HG03432 (cell line): ENCODE results near the gene PPM1F.
A peak's percentile ranks its signal among the peaks of the same experiment; 100 is the strongest.

Experiments
- ATAC-seq: cut with Tn5 transposase; IDR thresholded peaks from one replicate; pipeline ENCODE4 v1.9.1; 2021; ENCODE audit warnings: mild to moderate bottlenecking, moderate library complexity; ENCODE audit not compliant: unreplicated experiment

PPM1F gene

DNA sequence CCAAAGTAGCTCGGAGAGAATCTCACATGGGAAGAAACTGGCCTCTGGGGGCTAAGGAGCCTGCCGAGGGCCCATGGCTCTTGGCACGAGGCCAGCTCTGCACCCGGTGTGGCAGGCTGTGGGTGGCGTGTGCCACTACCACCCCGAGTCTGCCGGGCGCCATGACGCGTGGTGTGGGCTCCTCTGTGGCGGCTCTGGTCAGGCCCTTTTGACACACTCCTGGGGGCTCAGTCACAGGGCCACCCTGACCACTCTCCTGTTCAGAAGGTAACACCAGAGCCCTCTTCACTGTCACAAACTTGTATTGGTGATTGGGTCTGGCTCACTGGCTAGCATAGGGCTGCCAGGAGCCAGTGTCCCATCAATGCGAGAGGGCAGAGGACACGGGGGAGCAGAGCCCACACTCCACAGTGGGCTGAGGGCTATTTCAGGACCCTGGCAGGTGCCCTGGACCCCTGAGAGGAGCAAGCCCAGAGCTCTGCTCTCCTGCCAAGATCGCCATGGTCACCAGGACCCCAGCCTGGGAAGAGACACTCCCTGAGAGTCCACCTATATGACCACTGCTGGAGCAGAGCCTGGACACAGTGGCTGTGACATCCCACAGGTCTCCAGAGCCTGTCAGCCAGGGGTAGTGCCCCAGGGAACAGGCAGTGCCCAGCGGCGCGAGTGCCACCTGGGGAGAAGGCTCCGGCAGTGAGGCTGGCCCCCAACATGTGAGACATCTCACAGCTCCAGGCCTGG, 8.6 kb upstream of the PPM1F start:
- ATAC-seq: no peak

DNA sequence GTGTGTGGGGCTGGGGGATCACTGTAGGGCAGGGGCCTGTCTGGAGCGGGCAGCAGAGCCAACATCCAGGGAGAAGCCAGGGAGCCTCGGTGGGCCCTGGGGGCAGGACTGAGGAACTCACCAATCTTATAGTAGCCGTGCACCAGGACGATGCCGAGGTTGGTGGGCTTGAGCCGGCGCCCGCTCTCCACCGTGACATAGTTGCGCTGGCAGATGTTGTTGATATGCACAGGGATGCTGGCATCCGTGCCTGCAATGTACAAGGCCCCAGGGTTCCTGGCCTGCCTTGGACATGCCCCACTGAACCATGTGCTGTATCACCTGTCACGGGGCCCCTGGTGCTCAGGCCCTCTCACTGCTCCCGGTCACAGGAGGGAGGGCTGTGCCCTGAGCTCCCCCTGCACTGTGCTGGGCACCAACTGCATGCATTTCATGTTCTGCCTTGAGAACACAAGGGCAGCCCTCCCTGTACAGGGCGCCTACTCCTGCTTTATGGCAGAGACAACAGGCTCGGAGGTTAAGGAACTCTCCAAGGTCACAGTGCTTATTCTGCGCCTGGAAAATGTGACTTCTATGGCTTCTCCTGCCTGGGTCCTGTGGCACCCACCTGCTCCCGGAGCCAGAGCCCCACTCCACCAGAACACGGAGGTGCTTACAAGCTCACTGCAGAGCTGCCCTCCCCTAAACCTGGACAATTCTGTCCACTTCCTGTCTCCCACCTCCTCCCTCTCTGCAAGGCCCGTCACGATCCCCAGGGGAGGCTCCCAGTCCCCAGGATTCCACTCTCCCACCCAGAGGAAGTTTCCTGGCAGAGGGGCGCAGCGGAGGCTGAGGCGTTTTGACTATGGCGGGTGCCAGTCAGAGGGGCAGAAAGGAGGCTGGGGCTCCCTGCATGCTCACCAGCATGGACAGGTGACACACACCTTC, 7.8 kb upstream of the PPM1F start:
- no peak for ATAC-seq

DNA sequence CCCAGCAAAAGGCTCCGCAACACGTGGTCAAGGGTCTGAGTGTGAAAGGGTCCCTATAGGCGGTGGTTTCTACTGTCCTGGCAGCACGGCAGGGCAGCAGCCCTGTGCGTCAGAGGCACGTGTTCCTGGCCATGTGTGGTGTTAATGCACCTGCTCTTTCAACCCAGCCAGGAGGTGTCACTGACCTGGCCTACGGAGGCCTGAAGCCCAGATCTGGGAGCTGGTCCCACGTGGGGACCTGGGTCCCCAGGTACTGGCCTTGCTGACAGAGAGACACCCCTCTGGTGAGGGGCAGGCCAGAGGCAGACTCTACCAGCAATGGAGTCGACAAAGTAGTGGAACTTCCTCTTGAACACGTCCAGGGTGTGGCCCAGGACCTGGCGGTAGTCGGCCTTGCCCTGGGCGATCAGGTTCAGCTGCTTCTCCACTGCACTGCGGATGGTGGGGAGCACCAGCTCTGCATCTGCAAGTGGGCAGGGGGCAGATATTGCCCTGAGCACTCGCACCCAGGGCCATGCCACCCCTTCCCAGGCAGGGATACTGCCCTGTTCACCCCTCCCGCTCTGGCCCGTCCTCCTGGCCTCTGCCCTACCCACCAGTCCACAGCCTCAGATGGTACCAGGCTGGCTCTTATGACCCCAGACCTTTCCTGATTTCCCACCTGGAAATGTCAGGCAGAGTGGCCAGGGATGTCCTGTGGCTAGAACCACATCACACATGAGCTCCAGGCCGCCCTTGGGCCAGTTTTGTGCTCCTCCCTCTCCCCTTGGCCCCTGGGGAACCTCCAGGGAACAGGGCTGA, 6.8 kb upstream of the PPM1F start:
- no peak for ATAC-seq

DNA sequence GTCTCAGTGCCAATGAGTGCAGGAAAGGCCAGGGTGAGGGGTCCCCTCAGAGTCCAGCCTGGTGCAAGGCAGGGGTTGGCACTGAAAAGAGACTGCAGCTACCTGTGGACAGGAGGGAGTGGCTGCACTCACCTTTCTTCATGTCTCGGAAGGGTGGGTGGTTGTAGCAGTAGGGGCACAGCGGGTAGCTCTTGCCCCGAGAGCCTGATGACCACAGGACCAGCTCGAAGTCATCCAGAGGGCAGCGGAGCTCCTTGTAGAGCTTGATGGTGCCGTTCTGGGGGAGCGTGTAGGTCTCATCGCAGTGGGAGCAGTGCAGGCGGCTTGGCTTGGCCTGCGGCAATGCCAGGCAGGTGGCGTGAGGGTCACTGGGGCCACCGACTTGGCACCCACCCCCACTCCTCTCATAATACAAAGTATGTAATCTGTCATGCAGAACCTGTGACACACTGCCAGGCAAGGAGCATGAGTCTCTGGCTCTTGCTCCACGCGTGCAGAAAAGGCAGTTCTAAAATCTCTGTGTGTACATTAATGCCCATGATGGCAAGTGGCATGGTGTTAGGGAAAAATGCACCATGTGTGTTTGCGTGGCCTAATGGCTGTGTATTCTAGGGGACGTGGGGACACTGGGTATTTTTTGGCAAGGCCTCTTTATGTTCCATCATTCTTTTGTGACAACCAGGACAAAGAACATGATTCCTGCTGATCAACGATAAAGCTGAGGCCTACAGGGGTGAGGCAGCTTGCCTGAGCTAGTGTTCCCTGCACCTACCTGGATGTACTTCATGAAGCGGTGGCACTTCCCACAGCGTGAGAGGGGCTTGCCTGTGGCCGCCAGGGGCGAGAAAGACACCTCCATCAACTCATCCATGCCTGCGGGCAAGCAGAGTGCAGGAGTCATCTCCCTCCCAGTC, 6.0 kb upstream of the PPM1F start:
- no peak for ATAC-seq

DNA sequence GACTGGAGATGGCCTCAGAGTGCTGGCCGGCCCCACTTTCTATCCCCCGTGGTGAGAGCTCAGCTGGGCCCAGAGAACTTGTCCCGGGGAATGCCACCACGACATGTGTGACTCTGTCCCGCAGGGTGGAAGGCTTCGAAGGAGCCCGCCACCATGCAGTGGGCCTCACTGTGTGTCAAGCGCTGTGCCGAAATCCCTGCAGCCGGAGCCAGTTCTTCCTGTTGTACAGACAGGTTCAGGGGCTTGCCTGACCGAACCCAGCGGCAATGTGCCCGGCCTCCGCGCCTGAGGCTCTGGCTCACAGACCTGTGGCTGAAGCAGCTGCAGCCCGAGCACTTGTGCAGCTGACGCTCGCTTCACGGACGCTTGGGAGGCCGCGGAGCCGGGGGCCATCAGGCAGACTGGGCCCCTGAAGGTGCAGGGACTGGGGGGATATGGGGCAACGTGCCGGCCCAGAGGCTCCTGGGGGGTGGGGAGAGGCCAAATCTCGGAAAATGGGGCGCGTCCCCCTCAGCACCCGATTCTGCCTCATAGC, 650 bp downstream of the PPM1F start:
- peak; percentile 40 for ATAC-seq

DNA sequence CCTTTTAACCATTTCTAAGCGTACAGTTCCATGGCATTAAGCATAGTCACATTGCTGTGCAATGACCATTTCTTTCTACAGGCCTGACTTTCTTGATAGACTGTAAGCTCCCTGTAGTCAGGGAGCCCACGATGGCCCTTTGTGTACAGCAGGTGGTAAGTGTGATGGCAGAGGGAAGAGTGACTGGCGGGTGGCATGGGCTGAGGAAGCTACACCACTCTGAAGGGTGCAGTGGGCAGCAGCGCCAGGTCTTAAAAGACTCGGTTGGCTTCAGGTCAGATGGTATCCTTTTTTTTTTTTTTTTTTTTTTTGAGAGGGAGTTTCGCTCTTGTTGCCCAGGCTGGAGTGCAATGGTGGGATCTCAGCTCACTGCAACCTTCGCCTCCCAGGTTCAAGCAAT, 1.6 kb downstream of the PPM1F start:
- ATAC-seq: no peak

DNA sequence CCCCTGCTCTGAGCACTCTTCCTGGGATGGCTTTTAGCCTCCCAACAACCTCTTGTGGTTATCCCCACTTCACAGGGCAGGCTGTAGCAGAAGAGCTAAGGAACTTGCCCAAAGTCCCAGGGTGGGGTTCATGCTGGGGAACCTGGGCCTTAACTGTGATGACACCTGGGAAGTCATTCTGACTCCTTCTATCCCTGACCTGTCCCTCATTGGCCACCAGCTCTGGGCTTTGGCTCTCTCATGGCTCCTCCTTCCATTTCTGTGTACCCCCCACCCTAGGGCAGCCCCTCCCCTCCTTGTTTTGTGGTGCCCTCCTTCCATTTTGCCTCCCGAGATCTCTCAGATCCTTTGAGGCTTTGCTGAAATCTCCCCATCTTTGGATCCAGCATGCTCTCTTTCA, 2.7 kb downstream of the PPM1F start:
- ATAC-seq: no peak

DNA sequence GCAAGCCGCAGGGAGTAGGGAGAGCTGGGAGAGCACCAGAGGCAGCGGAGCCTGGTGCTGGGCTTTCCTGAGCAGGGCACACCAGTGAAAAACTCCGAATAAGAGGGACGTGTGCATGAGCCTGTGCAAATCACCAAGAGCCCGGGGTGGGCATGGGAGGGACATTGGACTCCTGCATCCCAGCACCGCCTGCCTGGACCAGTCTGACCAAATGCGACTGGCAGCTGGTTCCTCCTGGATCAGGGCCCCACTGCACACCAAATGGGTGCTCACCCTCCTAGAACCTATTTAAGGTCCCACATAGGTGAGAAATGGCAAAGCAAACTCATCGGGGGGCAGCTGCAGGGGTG, 3.1 kb downstream of the PPM1F start:
- ATAC-seq: no peak

DNA sequence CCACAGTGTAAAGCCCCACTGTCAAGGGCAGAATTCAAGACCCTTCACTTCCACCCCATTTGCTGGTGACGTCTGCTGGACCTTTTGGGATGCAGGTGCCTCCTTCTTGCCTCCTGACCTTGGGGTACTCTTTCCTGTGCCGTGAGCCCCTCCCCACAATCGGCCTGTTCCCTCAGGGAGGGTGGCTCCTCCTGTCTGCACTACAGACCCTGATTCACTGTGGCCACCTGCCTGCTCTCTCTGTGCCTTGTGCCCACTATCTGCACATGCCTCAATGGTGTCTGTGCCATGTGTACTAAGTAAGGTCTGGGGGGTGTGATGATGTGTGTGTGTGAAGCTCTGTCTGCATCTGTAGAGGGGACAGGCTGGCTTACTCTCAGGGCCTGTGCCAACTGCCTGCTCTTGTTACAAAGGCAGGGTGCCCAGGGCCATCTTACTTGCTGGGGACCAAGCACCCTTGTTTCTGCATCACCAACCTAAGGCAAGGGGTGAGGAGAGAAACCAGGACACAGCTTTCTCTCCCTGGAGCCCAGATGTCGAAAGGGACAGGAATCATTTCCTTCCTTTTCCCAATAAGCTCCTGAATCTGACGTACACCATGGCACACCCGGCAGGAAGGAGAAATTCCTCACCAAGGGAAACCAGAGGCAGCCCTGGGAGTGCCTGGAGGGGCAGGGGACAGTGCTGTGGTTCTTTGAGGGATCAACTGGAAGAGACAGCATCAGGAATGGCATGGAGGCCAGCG, 3.7 kb downstream of the PPM1F start:
- ATAC-seq: no peak

DNA sequence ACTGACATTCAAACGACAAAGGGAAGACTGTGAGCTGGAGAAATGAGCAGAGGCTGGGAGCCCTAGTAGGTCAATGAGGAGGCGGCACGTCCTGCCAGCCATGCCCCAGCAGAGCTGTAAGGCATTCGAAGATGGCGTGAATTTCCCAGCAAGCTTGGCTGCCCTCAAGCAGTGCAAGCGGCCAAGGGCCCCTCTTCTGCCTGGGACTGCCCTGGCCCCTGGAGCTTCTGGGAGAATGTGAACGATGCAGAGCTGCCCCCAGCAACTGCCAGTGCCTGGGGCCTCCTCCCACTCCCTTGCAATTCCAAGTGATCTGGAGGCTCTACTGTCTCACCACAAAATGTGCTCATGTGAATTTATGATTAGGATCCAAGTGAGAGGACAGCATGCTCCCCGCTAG, 4.3 kb downstream of the PPM1F start:
- no peak for ATAC-seq

DNA sequence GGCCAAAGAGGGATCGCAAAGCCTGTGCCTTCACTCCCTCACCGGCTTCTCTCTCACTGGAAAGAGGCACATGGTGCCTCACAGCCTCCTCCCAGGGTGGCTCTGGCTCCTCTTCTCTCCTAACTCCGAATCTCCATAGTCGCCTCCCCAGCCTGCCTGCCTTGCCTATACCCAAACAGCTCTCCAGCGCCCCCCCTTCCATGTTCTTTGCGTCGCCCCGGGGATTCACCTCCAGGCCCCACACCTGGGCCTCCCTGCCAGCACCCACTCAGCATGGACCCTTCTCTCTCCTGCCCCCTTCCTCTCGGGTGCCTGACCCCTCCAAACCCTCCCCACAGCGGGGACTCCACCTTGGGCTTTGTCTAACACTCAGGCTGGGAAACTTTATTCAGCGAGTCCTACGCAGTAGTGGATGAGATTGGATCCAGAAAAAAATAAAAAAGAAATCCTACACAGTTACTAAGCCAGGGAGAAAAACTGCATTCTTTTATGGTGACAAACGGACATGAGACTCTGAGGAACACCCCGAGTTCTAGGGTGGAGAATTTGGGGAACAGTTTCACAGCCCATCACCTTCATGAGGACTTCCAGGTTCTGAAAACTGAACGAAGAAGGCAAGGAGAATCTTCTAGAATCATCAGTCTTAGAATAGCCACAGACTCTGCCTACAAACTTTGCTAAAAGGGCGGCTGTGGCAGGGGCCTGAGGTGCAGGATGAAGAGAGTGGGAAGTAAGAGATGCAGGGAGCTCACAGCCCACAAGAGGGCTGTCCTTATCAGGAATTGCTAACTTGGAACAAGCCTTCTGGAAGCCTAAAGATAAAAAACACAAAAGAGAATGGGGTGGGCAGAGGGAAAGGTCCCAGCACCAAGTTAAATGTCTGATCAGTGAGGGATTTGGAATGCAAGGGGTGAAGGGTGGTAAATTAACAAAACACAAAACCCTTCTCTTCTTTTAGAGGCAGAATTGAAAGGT, 5.3 kb downstream of the PPM1F start:
- no peak for ATAC-seq

DNA sequence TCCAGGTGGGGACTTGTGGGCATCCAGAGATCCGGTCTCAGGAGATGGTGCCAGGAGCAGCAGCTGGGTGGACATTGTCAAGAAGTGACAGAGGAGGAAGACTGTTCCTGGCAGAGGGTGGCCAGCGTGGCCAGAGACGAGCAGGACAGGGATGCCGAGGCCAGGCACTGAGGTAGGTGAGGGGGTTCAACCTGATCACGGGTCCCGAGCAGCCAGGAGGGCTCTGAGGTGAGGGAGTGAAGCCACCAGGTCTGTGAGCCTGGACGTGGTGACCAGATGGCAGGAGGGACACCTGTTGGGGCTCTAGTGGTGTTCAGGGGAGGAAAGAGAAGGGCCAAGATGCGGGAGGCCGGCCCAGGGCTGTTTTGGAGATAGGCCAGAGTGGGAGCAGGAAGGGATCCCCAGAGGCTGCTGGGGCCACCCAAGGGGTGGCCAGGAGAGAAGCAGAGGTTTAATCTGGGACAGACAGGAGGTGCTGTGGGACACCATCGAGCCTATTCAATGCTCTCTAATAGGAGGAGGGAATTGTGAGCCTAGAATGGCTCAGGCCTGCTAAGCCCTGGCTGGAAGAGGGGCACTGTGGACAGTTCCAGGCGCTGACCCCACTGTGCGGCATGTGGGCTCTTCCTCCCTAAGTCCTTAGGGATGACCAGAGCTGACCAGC, 6.3 kb downstream of the PPM1F start:
- ATAC-seq: no peak

DNA sequence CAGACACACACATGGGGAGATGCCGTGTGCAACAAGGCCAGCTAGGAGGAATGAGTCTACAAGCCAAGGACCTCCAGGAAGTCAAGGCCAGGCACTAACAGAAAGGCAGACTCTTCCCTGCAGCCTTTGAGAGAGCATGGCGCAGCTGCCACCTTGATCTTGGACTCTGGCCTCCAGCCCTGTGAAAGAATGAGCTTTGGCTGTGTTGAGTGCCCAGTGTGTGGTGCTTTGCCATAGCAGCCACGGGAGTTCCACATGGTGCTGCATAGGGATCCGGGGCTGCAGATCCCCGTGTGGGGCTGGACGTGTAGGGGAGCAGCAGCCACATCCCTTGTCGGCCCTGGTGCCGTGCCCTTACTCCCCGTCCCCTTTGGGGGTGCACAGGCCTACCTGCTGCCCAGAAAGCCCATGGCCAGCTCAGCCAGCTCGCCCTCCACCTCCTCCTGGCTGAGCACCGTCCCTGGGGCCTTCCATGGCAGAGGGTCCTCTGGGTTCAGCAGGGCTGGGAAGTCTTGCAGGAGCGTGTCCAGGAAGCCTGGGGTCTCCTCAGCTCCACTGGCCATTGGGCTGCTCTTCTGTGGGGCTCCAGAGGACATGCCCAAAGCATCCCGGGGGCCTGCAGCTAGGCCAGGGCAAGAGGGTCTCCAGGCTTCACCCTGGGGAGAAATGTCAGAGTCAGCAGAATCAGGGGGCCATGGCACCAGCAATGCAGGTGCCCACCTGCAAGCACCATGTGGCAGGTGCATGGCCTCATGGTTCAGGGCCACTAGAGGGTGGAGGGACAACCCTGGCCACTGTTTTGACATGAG, 7.0 kb downstream of the PPM1F start:
- no peak for ATAC-seq

DNA sequence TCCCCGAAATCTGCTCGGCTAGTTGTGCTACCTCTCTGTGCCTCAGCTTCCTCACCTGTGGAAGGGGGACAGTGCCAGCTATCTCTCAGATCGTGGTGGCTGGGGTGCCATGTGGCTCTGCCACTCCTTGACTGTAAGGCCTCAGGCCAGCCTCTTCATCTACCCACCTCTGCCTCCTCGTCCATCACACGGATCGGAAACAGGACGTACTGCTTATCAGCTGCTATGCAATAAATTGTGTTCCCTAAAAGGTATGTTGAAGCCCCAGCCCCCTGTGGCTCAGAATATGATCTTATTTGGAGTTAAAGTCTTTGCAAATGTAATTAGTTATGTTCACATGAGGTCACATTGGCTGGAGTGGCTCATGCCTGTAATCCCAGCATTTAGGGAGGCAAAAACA, 7.8 kb downstream of the PPM1F start:
- ATAC-seq: no peak

DNA sequence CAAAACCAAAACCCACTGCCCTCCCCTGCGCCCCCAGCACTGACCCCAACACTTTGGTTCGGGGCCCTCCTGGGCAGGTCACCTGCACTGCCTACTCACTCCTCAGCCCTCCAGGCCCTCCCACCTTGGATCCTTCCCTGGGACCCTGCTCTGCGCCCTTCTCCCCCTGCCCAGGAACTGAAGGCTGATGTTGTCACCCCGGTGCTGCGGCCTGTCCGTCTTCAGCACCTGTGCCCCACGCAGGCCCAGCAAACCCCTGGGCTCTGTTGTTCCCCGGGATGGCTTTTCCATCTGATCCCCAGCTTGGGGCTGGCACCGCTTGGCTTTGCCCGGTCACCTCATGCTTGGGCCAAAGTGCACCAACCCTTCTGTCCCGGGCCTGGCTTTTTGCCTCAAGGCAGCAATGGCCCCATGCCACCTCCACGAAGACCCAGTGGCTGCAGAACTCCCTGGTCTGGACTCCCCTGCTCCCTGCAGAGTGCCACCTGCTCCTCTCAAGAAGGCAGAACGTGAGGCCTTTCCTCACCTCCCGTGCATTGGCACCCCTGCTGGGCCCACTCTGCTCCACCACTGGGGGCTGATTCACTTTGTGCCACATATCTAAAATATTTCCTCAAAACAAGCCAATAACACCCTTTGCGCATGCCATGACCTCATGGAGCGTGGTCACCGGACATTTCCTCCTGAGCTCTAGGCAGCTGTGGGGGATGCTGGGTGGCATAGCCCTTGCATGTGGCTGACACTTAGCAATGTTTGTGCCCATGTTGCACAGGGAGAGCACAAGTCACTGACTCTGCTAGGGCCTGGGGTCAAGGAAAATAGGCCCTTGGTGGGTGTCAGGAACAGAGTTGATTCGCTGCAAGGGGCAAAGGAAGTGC, 8.8 kb downstream of the PPM1F start:
- no peak for ATAC-seq
